Subcutaneous adipose tissue (tissue), 4 donors: ENCODE results near the gene RBP5. TPM values are rescaled to one million over a fixed set of nuclear protein-coding genes. Genes with fewer than 3 reads are reported as not detected.

Experiments
- CTCF ChIP-seq: fragments of 450-650 bp; IDR thresholded peaks from one replicate; pipeline ENCODE4 v1.5.1; 2016; ENCODE audit warnings: low read depth, mild to moderate bottlenecking, control low read depth, antibody characterized with exemption, moderate library complexity
- total RNA-seq, 4 donors: library from RNA; depleted of rRNA; stranded (reverse); fragments of >200 nt; gene quantifications; one replicate each; pipeline ENCODE4 v1.1.0, GENCODE V29; 2016

Gene RBP5
- total RNA-seq, 4 donors from 2014 or later: 2.2 TPM; not detected in 3

- TF ChIP-seq CTCF: no peak
Measured at GRCh38 chr12:7091660-7092228, 36.9 kb downstream of the RBP5 start.

GRCh38 chr12:7091171-7091570 lies 37.5 kb downstream of the RBP5 start:
- TF ChIP-seq CTCF: no peak

- TF ChIP-seq CTCF: no peak
Measured at GRCh38 chr12:7090222-7090998, 38.3 kb downstream of the RBP5 start.

GRCh38 chr12:7089196-7089871 lies 39.4 kb downstream of the RBP5 start:
- no peak for TF ChIP-seq CTCF

- no peak for TF ChIP-seq CTCF
Measured at GRCh38 chr12:7083125-7083524, 45.6 kb downstream of the RBP5 start.

GRCh38 chr12:7081037-7081436 lies 47.7 kb downstream of the RBP5 start:
- no peak for TF ChIP-seq CTCF

GRCh38 chr12:7079826-7080125 lies 48.9 kb downstream of the RBP5 start:
- TF ChIP-seq CTCF: no peak
